Neutrophil (primary cell): Measurements from ENCODE around the gene ETS1.
A peak's percentile ranks its signal among the peaks of the same experiment; 100 is the strongest.

Source experiments
- H3K27ac ChIP-seq: fragments of 200-600 bp; sonication (generic); 2 replicates; pipeline ENCODE4 v1.5.1; 2016; ENCODE audit warnings: mild to moderate bottlenecking, moderate library complexity
- H3K27me3 ChIP-seq: fragments of 200-600 bp; sonication (generic); 2 replicates; pipeline ENCODE4 v1.6.0; 2016; ENCODE audit warnings: mild to moderate bottlenecking
- H3K36me3 ChIP-seq: fragments of 200-600 bp; sonication (generic); 2 replicates; pipeline ENCODE4 v1.5.1; 2017
- H3K4me1 ChIP-seq, 2 experiments: fragments of 200-600 bp in 1 of 2; sonication (generic) in 1 of 2; 1 replicate in 1 of 2; 2 replicates in 1 of 2; pipeline versions ENCODE4 v1.5.1 to v1.6.1; 2013 to 2016; ENCODE audit warnings: low read depth in 1 of 2, low read length in 1 of 2, mild to moderate bottlenecking in 1 of 2, moderate library complexity in 1 of 2; ENCODE audit not compliant: control insufficient read depth in 1 of 2, insufficient read depth in 1 of 2
- H3K4me3 ChIP-seq, 2 experiments: fragments of 200-600 bp in 1 of 2; sonication (generic) in 1 of 2; 1 replicate in 1 of 2; 2 replicates in 1 of 2; pipeline ENCODE4 v1.5.1; 2013 to 2016; ENCODE audit warnings: low read depth in 1 of 2, low read length in 1 of 2, mild to moderate bottlenecking in 1 of 2, moderate library complexity in 1 of 2
- H3K9me3 ChIP-seq: fragments of 200-600 bp; sonication (generic); 2 replicates; pipeline ENCODE4 v1.5.1; 2016
- TF ChIP-seq, protein P1 (sequence below): fragments of 200-600 bp; sonication (generic); IDR thresholded peaks from 2 replicates; pipeline ENCODE4 v1.5.1; 2016; ENCODE audit warnings: antibody characterized with exemption

The ETS1 gene

GRCh38 chr11:128576555-128576954 is 10.8 kb downstream of the ETS1 start:
- H3K27me3 ChIP-seq, result no peaks in the 10 kb centered on the region
- no peaks in the 10 kb centered on the region for H3K9me3 ChIP-seq
- no peaks in the 10 kb centered on the region for H3K36me3 ChIP-seq
- H3K4me1 ChIP-seq, result peaks cover 78 to 87% of the 10 kb centered on the region in 2 experiments
- no peak overlapping the region for H3K4me3 ChIP-seq
- TF ChIP-seq, protein P1, sequence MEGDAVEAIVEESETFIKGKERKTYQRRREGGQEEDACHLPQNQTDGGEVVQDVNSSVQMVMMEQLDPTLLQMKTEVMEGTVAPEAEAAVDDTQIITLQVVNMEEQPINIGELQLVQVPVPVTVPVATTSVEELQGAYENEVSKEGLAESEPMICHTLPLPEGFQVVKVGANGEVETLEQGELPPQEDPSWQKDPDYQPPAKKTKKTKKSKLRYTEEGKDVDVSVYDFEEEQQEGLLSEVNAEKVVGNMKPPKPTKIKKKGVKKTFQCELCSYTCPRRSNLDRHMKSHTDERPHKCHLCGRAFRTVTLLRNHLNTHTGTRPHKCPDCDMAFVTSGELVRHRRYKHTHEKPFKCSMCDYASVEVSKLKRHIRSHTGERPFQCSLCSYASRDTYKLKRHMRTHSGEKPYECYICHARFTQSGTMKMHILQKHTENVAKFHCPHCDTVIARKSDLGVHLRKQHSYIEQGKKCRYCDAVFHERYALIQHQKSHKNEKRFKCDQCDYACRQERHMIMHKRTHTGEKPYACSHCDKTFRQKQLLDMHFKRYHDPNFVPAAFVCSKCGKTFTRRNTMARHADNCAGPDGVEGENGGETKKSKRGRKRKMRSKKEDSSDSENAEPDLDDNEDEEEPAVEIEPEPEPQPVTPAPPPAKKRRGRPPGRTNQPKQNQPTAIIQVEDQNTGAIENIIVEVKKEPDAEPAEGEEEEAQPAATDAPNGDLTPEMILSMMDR, result no peak
- H3K27ac ChIP-seq, result peak overlapping the region; percentile 76

DNA sequence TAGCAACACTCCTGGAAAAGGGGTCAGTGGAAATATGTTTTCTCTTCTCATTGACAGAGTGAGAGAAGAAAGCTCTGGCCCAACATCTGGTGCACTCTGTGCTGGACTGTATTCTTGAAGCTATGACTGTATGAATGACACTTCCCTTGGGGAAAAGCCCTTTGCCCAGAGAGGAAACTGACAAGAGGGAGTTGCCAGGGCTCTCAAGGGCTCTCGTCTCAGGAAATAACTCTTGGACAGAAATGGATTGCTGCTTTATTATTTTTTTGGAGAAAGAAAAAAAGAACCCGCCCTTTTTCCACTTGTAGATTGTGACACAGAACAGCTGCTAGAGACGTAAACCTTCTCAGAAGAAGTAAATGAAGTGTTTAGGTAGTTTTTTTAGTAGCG is 11.4 kb downstream of the ETS1 start:
- Histone ChIP-seq H3K27ac (peak overlapping the region; percentile 76), H3K36me3 (no peaks in the 10 kb centered on the region), H3K9me3 (no peaks in the 10 kb centered on the region), H3K4me1 (peaks cover 72 to 81% of the 10 kb centered on the region in 2 experiments), H3K27me3 (no peaks in the 10 kb centered on the region), H3K4me3 (peak overlapping the region; percentile 15 to 30)
- TF ChIP-seq, protein P1, result no peak

DNA sequence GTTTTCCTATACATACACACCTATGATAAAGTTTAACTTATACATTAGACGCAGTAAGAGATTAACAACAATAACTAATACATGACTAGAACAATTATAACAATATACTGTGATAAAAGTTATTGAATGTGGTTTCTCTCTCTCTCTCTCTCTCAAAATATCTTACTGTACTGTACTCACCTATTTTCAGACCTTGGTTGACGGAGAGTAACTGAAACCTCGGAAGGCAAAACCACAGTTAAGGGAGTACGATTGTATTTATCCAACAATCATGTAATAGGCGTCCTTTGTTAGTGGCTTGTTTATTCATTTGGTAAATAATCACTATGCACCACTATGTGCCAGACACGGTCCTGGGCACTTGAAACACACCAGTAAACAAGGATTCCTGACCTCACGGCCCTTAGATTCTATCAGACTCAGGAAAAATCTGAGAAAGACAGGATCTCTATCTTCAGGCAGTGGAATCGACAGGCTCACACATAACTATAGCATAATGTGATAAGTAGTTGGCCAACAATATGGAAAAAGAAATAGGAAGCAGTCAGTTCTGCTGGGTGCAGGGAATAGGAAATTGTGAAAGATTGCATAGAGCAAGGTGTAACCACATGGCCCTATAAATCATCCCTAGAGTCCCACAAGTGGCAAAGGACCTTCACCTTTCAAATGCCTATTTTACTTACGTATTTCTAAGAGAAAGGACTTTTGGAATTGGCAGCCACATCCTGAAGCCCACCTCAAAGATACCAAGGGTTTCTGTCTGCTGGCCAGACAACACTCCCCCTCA is 12.0 kb downstream of the ETS1 start:
- H3K27me3 ChIP-seq, result no peaks in the 10 kb centered on the region
- TF ChIP-seq, protein P1, result no peak
- H3K9me3 ChIP-seq, result no peaks in the 10 kb centered on the region
- peaks cover 71 to 80% of the 10 kb centered on the region in 2 experiments for H3K4me1 ChIP-seq
- no peaks in the 10 kb centered on the region for H3K36me3 ChIP-seq
- peak overlapping the region; percentile 15 to 30 for H3K4me3 ChIP-seq
- H3K27ac ChIP-seq, result peak overlapping the region; percentile 76

GRCh38 chr11:128574576-128575011 is 12.8 kb downstream of the ETS1 start:
- Histone ChIP-seq H3K36me3 (no peaks in the 10 kb centered on the region), H3K4me1 (peaks cover 67 to 78% of the 10 kb centered on the region in 2 experiments), H3K4me3 (no peak overlapping the region), H3K9me3 (no peaks in the 10 kb centered on the region), H3K27ac (peak overlapping the region; percentile 76), H3K27me3 (no peaks in the 10 kb centered on the region)
- TF ChIP-seq, protein P1, result no peak

- H3K4me1 ChIP-seq, result peaks cover 69 to 78% of the 10 kb centered on the region in 2 experiments
- TF ChIP-seq, protein P1, result no peak
- H3K27me3 ChIP-seq, result no peaks in the 10 kb centered on the region
These were observed 13.7 kb downstream of the ETS1 start for GRCh38 chr11:128573638-128574037.

More at GRCh38 chr11:128573638-128574037, 13.7 kb downstream of the ETS1 start:
- Histone ChIP-seq H3K9me3 (no peaks in the 10 kb centered on the region), H3K4me3 (no peak overlapping the region), H3K36me3 (no peaks in the 10 kb centered on the region), H3K27ac (peak overlapping the region; percentile 32)
